Stimulated activated CD8-positive, alpha-beta memory T cell treated with anti-CD3 and anti-CD28 coated beads, Interleukin-4, amount 100 ng/mL, for 1 hour (primary cell): ENCODE results near the gene SUSD6.
"Not testable (repeated sequence)": the region's sequence is repeated elsewhere in the genome, so short reads cannot be mapped to it uniquely, and the experiment has no call there.

Source experiments
- DNase-seq, 2 donors: peaks; one replicate each; pipeline ENCODE4 v3.0.0-alpha.2; 2020; ENCODE audit warnings: low read depth in 2 of 2, low spot score in 1 of 2

Gene SUSD6

DNA sequence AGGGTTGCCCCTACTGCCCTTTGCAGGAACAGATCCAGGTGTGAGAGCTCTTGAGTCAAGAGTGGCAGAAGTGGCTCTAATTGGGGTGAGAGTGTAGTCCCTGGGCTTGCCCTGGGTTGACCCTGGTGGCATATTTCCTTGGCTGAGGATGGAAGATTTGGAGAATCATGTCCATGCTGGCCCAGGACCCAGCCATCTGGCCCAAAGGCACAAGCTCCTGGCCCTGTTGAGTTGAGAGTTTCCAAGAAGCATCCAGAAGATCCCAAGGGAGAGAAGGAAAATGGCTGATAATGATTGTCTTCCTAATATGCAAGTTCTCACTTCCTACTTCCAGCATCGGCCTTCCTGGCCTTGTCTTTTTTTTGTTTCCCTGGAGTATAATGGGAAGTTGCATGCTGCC, 100.1 kb downstream of the SUSD6 start:
- no peak for DNase-seq

DNA sequence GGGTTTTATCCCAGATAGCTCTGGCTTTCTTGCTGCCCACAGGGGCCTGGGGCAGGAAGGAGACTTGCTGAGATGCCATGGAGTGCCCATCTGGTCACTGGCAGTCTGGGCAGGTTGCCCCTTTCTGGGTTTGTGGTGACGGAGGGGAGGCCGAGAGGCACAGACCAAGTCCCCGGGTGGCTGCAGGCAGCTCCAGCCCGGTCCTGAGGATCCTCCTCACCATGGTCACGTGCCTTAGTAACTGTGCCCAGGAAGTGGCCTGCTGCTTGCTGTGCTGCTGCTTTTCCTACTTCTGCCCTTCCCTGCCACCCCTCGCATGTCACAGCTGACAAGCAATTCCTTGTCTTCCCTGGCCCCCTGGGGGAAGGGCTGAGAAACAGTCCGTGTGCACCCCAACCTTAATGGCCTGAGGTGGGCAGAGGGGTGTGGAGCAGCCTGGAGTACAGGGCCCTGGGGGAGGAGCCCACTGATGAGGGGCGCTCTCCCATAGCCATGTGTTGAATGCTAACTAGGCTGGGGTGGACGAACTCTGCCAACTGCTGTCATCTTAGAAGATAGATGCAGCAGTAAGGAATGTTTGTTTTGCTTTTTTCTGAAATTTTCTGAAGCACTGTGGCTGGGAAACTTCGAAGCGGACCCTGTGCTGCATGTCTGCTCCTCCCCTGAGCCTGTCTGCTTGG, 100.6 kb downstream of the SUSD6 start:
- DNase-seq, result no peak

DNA sequence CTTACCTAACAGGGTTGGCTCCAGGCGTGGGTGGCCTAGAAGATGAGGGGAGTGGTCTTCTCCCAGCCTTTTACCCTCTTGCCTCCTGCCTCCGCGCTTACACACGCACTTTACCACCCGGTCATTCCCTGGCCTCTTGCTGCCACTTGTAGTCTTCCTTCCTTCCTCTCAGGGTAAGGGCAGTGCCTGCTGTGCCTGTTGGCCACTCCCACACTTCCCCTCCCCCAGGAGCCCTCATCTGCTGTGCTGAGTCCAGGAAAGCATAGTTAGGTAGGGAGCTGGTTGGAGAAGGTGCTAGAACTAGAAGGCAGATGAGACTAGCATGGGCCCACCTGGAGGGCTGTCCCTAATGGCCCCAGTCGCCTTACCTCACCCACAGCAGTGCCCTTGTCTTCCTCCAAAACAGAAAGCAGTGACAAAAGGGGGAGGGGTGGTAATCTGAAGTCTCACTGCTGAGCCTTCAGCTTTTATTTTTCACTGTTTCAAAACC, 101.2 kb downstream of the SUSD6 start:
- no peak for DNase-seq

DNA sequence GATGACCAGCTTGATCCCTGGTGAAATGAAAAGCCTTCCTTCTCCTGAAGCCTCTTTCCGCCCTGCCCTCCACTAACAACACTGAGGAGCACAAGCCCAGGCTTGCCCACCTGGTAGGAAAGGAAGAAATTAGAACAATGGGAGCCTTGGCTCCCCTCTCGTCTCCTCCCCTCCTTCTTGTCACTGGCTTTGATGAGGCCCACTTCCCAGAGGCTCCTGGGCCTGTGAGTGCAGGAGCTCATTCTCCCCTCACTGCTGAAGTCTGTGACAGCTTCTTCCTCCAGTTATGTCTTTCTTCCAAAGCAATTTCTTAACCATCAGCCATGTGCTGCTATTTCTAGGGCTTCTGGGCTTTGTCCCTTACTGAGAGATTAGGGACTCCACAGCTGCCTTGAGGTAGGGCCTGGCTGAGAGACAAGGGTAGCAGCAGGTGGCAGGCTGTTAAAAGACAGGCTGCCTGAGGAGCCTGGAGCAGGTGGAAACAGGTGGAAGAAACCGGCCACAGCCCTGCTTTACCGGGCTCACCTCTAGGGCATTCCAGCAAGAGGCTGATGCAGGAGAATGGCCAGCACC, 101.9 kb downstream of the SUSD6 start:
- DNase-seq, result no peak

DNA sequence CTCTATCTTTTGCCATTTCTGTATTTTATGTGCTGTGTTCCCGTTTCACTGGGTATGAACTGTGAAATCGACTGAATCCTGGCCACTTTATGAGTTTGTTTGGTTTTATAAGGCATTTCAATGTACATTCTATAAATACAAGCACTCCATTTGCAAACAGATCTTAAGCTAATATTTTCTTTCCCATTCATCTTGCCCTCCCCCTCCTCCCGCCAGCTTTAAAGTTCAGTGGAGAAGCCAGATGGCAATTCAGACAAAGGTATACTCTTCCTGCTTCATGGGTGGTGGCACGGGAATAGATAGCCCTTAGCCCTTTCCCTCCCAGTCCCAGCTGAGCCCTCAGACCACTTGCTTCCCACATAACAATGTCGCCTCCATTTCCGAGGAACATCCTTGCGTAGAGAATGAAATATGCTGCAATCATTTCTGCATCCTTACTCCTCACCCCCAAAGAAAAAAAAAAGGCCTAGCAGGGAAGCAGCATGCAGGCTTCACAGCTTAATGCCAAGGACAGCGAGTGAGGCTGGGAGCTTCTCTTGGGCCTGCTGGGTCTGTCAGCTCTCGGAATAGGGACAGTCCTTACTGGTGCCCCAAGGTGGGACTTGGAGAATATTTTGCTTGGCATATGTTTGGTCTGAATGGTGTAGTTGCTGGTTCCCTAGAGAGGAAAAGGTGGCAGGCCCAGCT, 102.7 kb downstream of the SUSD6 start:
- DNase-seq, result no peak

DNA sequence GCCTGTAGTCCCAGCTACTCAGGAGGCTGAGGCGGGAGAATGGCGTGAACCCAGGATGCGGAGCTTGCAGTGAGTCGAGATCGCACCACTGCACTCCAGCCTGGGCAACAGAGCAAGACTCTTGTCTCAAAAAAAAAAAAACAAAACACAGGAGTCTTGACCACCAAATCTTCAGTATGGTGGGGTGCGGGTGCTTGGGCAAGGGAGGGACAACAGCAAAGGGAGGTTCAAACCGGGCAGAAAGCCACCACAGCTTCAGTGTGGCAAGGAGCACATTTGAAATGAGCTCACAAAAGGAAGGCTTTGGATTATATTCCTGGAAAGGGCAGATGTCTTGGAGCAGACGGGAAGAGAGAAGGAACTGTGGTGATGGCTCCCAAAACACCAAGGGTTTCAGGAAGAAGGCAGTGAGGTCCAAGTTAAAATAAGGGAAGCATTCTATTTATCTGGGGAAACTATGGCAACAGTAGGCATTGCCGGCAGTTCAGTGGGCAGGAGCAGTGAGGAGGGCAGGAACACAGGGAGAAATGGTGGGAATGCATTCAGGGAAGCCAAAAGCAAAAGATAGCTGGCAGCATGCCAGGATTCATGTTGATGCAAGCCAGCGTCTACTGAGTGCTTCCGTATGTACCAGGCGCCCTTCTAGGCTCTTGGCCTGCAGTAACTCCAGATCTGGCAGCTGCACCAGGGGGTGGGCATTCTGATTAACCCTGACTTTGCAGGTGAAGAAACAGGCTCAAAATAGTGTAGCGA, 104.5 kb downstream of the SUSD6 start:
- no peak for DNase-seq

DNA sequence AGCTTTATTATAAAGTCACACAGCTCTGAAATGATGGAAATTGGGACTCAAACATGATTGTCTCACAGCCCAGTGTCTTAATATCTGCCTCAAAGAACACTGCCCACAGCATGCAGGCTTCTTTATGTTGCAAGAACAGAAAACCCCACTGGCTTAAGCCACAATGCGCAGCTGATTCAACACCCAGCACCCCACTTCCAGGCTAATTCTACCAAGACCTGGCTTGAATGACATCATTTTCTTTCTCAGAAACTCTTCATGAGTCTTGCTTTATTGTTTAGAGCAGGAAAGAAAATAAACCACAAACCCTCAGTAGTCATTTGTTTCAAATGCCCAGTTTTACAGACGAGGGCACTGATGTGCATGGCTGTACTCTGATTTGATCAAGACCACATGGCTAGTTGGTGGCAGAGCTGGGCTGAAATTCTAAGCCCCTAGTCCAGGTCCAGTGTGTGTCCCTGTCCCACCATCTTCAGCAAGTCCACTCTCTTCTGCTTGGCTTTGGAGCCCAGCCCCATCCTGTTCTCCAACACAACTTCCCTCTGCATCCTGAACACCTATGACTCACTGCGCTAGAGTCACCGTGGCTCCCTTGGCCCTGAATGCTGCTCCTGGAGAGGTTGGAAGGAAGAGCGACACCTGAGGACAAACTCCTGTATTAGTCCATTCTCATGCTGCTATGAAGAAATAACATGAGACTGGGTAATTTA, 105.2 kb downstream of the SUSD6 start:
- DNase-seq, result peak in 1 of 2 donors; percentile 27

DNA sequence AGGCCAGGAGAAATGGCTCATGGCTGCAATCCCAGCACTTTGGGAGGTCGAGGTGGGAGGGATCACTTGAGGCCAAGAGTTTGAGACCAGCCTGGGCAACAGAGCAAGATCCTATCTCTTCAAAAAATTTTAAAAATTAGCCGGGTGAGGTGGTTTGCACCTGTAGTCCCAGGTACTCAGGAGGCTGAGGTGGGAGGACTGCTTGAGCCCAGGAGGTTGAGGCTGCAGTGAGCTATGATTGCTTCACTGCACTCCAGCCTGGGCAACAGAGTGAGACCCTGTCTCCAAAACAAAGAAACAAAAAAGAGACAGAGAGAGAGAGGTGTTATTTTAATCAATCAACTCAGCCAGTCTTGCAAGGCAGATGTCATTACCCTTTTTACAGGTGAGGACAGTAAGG, 107.2 kb downstream of the SUSD6 start:
- not testable (repeated sequence) for DNase-seq

DNA sequence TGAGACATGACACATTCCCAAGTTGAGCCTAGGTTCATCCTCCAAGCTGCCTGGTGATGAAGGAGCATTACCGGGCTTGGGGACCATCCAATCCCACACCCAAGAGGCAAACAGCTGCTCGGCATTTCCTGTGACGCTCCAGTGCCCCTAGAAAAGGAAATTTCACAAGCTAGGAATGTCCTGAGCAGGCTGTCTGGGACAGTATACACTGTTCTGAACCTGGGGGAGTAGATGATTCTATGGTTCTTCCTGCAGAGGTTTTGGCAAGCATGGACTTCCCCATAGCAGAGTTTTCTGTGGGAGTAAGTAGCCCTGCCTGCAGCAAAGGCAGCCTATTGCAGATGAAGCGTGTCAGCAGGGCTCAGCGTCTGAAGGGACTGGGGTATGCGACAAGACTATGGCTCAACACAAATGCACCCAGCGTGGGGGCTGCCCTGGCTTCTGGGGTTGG, 108.1 kb downstream of the SUSD6 start:
- no peak for DNase-seq

DNA sequence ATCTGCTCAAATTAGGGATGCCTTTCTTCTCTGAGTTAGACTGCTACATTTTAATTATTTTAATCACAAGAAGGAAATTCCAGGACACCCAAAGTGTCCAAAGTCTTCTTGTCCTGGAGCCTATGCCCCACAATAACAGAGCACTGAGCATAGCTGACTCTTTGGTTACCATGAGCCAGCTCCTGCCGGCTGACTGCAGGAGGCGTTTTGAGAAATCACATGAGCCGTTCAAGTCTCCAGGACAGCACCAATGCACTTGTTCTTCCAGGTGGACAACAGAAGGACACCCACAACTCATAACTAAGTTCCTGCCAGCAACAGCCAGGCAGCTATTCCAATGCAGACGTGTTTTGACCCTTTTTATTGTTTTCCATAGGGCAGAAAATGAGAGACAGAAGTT, 109.5 kb downstream of the SUSD6 start:
- DNase-seq, result no peak

DNA sequence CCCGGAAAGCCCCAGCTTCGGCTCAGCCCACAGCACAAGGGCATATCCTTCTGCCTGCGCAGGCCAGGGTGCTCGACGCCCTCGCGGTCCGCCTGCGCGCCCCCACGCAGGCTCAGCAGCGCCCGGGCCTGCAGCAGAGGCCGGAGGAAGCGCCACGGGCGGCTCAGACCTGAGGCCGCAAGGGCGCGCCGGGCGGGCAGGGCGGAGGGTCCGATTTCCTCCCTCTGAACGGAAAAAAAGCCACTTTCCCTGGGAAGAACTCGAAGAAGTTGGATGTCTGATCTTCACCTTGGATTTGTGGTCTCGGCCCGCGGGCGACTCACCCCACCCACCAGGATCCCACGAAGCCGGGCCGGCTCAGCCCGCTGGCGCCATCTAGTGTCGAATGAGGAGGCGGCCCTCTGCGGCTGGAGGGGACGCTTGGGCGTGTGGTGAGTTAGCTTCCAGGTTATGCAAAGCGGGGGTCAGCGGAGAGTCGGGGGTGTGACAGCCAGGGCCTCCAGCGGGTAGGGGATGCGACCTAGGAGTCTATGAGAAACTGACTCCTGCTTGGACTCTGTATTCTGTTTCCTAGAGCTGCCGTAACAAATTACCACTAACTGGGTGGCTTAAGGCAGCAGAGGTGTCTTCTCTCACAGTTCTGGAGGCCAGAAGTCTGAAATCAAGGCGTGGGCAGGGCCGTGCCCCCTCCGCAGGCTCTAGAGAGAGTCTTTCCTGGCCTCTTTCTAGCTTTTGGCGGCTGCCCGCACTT, 115.5 kb downstream of the SUSD6 start:
- peak; percentile 71 to 75 for DNase-seq

DNA sequence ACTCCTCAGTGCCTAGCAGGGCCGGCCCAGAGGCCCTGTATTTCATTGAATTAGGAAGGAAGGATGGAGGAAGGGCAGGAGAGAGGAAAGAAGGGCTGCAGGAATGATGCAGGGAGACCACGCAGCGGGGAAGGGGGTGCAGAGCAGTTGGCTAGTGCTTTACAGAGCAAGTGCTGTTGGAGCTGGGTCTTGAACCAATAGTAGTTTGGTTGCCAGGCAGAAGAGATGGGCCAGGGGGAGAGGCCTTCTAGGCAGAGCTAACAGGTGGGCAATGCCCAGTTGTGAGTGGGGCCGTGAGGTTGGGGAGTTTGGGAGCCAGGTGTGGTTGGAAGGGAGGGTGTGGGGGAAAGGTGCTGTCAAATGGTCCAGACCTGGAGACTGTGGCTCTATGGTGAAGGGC, 116.5 kb downstream of the SUSD6 start:
- no peak for DNase-seq

DNA sequence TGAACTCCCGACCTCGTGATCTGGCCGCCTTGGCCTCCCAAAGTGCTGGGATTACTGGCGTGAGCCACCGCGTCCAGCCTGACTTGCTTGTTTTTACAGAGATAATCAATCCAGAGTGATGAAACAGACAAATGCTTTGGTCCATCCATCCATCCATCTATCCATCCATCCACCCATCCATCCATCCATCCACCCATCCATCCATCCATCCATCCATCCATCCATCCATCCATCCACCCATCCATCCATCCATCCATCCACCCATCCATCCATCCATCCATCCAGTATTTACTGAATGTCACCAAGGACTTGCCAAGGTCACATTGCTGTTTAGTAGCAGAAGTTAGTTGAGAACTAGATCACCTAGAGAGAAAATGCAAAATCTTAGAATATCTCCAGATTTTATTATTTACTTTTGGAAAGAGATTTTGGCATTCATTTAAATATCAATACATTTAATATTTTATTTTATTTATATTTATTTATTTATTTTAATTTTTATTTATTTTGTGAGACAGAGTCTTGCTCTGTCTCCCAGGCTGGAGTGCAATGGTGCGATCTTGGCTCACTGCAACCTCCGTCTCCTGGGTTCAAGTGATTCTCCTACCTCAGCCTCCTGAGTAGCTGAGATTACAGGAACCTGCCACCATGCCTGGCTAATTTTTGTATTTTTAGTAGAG, 120.7 kb downstream of the SUSD6 start:
- DNase-seq, result not testable (repeated sequence)

DNA sequence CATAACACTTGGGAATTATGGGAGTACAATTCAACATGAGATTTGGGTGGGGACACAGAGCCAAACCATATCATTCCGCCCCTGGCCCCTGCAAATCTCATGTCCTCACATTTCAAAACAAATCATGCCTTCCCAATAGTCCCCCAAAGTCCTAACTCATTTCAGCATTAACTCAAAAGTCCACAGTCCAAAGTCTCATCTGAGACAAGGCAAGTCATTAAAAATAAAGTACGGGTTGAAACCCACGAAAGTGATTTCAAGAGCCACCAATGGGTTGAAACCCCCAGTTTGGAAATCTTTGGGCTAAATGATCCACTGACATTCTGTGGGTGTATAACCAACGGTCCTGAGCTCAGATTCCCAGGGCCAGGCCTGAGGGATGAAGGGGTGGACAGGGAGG, 125.0 kb downstream of the SUSD6 start:
- not testable (repeated sequence) for DNase-seq

DNA sequence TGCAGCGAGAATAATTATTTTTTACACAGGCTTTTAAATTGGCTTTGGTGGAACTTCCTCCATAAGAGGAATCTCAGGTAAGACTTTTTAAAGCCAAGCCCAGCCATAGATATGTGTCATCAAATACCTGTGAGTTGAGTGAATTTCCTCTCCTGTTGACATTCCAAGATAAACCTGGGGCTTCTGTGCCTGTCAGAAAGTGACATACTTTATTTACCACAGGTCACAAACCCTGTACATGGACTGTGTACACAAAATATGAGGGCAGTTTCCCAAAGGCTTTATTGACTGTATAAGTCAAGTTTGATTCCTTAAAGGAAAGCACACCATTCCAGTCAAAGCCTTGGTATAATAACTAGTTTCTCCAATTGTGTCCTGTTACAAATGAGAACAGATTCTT, 129.7 kb downstream of the SUSD6 start:
- DNase-seq, result no peak

DNA sequence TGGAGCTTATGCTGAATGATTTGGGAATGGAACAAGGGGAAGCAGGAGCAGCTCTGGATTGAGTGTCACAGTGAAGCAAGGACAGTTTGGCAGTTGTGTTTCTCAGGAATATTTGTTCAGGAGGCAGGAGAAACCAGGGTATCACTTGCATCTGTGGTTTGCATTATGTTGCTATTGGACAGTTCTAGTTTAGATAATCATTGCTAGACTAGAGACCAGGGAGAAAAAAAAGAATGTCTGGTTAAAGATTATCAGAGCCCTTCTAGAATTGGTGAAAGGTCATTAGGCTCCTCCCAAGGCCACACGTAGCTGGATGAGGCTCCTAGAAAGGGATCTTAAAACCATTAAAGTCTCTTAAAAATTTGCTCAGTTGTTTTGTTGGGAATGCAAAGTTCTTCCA, 138.6 kb downstream of the SUSD6 start:
- no peak for DNase-seq

DNA sequence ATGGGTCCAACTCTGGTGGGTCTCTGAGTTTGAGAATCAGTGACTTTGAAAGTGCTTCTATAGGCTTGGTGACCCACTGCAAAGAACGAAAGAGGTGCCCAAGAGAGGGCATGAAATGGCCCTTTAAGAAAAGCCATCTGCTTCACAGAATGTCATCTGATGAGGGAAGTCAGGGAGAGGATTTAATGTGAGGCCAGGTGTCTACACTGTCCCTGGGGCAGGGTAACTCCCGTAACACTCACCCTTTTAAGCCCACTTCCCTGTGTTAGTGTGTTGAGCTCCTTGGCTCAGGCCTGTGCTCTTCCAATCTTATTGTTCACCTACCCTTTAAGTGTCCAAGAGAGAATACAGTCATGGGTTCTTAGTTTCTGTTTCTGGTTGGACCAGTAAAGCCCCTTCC, 139.1 kb downstream of the SUSD6 start:
- no peak for DNase-seq

DNA sequence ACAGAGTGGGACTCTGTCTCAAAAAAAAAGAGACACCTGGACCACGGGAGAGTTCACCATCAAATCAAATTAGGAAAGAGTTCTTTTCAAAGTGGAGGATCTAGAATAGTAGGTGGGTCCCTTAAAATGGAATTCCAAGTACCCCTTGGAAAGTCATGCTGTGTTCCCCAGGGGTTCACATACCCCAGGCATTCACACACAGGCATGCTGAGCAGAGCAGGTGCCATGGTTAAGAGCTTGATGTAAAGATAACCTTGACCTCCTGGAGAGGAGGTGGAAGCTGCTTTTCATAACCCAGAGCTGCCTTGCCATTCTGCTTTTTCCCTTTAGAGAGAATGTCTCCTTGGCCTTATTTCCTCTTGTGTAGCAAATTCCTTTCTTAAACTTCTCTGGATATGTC, 141.4 kb downstream of the SUSD6 start:
- DNase-seq, result no peak

DNA sequence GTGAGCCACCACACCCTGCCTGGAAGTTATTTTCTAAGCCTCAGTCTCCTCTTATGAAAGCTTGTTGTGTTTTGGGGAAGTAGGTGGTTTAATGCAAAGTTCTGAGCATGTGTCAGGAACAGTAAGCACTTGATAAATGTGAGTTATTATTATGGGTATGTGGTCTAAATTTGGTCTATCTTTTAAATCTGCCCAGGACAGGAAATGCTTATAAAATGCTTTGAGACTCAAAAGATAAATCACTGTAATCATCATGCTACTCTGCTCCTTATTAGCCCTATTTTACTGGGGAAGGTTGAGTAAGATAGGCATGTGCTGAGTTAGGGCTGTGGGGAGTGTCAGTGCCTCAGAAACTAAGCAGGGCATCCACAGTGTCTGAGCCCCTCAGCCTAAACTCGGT, 142.5 kb downstream of the SUSD6 start:
- DNase-seq, result no peak

DNA sequence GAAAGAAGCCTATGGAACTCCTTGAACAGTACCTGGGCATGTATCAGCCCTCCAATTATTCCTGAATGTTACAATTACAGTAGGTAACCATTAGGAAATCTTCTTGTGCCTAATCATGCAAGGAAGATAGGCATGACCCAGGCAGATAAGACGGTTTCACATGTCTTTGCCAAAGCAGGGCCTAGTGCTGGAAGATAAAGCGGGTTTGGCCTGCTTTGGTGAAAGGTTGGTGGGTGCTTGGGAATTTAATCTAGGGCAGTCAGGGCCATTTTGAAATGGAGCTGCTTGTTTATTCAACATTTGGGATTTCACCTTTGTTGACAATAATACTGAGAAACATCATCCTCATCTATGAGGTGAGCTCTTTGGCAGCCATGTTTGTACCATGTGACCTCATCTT, 143.1 kb downstream of the SUSD6 start:
- DNase-seq, result no peak
